Astrocyte (in vitro differentiated cells and primary cell): ENCODE results near the gene SYNGR1.

ENCODE experiments used
- CTCF ChIP-seq: IDR thresholded peaks from 2 replicates; pipeline ENCODE4 v1.5.1; 2011; ENCODE audit warnings: low read depth, mild to moderate bottlenecking, inconsistent platforms, low read length, moderate library complexity; ENCODE audit not compliant: insufficient read depth
- EZH2 ChIP-seq: IDR thresholded peaks from 2 replicates; pipeline ENCODE4 v1.6.1; 2012; ENCODE audit warnings: mild to moderate bottlenecking, low read length, inconsistent platforms; ENCODE audit not compliant: insufficient read depth

- no peak for TF ChIP-seq CTCF
- no peak for TF ChIP-seq EZH2
Measured at GRCh38 chr22:39318507-39319283, 31.1 kb upstream of the SYNGR1 start.
